GM12872 (cell line): ENCODE data around the gene NTM.

Source experiments
- CTCF ChIP-seq: IDR thresholded peaks from 3 replicates; pipeline ENCODE4 v1.5.1; 2011; ENCODE audit warnings: low read depth, mild to moderate bottlenecking, low read length, moderate library complexity; ENCODE audit not compliant: insufficient read depth

NTM gene

GRCh38 chr11:132228746-132229325 is 858.4 kb downstream of the NTM start:
- TF ChIP-seq CTCF = no peak

GRCh38 chr11:132231656-132232347 is 861.4 kb downstream of the NTM start:
- no peak for TF ChIP-seq CTCF

GRCh38 chr11:132234878-132235277 is 864.5 kb downstream of the NTM start:
- TF ChIP-seq CTCF = no peak

DNA sequence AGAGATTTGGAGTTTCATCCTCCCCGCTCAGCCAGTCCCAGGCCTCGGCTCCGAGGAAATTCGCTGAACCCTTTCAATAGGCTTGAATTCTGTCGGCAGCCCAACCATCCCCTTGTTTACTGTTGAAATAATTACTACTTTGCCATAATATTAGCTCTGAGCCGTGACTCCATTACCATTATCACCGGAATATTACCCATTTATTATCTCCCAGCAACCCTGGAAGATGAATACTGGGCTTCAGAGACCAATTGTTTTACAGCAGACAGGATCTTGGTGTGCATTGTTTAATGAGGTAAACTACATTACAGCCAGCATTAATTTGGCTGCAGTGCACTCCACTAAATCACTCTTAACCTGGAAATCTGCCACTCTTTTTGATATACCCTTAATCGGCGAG is 867.4 kb downstream of the NTM start:
- TF ChIP-seq CTCF = no peak

DNA sequence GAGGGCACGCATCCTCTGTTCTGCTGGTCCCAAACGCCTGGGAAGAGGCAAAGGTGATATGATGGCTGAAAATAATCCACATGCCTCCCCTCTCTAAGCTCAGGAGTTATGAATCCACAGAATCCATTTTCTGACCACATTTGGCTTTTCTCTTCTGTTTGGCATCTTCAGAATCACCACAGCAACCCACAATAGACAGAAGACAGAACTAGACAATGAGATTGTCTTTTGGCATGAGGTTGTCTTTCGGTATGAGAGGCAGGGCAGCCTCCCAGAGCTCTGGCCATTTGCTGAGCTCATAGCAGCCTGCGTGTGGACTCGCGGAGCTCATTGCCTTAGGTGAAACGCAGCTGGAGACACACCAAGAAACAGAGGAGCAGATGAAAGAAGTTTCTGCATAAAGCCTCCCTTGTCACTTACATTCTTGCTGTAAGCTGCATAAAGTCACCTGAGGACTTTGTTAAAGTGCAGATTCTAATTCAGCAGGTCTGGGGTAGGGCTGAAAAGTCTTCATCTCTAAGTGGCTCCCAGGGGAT is 868.0 kb downstream of the NTM start:
- TF ChIP-seq CTCF = no peak

GRCh38 chr11:132240374-132240773 is 870.0 kb downstream of the NTM start:
- no peak for TF ChIP-seq CTCF

GRCh38 chr11:132242632-132243031 is 872.2 kb downstream of the NTM start:
- no peak for TF ChIP-seq CTCF
